NOMO-1 treated with dmso at 0.1 percent for 144 hours (cell line): ENCODE data around the gene ASCC1.

Experiments
- DNase-seq: peaks from one replicate; lab custom pipeline; 2025; ENCODE audit not compliant: unreplicated experiment; lab: John Stamatoyannopoulos, UW

Gene ASCC1

DNA sequence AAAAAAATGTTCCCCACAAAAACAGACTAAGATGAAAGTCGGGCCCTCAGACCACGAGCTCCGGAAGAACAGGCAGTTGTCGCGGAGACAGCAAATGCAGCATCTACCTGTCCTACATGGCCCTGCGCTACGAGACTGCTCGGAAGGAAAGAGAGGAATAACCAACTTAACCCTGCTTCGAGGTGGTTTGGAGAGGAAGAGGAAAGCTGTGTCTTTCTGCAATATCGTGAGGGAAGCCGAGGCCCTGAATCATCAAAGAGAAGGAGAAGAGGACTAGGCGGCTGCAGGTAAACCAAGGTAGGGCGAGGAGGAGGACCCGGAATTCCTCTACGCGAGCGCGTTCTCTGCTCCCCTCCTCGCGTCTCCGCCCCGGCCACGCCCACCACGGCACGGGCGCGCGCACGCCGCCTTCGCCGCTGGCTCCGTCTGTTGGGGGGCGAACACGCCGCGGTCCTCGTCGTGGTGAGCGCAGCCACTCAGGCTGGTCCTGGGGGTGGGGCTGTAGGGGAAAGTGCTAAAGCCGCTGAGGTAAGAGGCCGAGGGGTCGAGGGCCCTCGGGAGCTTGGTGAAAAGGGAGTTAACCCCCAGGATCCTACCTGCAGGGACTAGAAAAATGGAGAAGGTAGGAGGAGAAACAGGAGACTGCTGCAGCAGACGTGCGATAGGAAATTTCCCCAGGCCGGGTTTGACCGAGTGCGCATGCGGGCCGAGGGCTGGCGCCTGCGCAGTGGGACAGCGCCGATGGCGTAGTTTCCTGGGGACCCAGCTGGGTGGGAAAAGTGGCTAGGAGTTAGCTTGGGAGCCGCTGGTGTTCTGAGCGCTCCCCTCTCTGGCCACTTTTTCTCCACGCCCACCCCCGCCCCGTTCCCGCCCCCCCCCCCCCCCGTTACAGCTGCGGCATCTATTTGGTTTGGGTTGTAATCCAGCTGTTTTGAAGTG, at the start of gene ASCC1, which contains the start of gene ANAPC16:
TSS of gene ASCC1 (minus strand) at position 666 of the 939 bp plus-strand sequence. CDS start 2,978 bp downstream, outside the sequence.
TSS of gene ANAPC16 (plus strand) at position 402 of the 939 bp plus-strand sequence. CDS start 7,903 bp downstream, outside the sequence.
- DNase-seq = peak; percentile 85

GRCh38 chr10:72265508-72265907, 49.4 kb upstream of the ASCC1 start:
- no peak for DNase-seq

GRCh38 chr10:72264536-72264935, 48.5 kb upstream of the ASCC1 start:
- no peak for DNase-seq

- DNase-seq = no peak
Observed at GRCh38 chr10:72263613-72264241, 47.7 kb upstream of the ASCC1 start.

DNA sequence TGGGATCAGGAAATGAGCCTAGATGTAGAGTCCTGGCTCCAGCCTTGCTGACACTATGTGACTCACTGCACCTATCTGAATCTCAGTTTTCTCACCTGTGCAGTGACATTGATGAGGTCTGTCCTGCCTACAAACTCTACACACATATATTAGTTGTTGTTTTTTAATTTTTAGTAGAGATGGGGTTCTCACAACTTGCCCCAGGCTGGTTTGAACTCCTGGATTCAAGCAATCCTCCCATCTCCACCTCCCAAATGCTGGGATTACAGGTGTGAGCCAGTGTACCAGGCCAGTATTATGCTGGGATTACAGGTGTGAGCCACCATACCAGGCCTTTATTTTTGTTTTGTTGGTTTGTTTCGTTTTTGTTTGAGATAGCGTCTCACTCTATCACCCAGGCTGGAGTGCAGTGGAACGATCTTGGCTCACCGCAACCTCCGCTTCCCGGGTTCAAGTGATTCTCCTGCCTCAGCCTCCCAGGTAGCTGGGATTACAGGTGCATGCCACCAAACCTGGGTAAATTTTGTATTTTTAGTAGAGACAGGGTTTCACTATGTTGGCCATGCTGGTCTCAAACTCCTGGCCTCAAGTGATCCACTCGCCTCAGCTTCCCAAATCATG, 45.8 kb upstream of the ASCC1 start:
- DNase-seq = no peak

- no peak for DNase-seq
Observed at GRCh38 chr10:72260976-72261783, 45.1 kb upstream of the ASCC1 start.

GRCh38 chr10:72260239-72260975, 44.3 kb upstream of the ASCC1 start:
- peak; percentile 38 for DNase-seq

DNA sequence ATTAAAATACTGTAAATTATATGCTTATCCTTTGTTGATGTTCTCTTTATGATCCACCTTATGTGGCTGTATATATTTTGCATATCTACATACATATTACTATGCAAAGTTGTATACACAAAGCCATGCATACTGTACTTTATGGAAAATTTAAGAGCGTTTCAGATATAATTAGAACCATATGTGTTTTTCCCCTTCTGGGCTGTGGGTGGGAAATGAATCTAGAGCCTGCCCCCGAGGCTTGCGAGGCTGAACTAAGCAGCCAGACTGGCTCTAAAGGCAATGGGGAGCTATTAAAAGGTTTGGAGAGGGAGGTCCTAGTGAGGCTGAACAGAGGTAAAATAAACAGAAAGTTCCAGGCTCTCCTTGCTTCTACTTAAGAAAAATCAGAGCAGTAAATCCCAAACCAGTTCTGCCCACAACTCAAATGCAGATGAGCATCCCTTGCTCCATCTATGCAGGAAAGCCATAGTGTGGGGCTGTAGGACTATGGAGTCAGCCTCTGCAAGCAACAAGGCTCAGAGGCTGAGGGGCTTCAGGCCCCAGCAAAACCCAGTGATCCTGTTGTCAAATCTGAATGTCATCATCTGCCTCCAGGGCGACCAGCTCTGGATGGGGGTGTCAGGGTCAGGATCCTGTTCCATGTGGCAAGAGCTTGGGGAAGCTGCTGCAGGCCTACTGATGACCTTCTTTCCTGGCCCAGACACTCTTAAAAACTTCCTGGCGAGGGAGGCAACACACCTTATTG, 43.6 kb upstream of the ASCC1 start:
- DNase-seq = no peak

- no peak for DNase-seq
Observed at GRCh38 chr10:72258617-72259016, 42.5 kb upstream of the ASCC1 start.

GRCh38 chr10:72257051-72257892, 41.2 kb upstream of the ASCC1 start:
- peak; percentile 45 for DNase-seq

DNA sequence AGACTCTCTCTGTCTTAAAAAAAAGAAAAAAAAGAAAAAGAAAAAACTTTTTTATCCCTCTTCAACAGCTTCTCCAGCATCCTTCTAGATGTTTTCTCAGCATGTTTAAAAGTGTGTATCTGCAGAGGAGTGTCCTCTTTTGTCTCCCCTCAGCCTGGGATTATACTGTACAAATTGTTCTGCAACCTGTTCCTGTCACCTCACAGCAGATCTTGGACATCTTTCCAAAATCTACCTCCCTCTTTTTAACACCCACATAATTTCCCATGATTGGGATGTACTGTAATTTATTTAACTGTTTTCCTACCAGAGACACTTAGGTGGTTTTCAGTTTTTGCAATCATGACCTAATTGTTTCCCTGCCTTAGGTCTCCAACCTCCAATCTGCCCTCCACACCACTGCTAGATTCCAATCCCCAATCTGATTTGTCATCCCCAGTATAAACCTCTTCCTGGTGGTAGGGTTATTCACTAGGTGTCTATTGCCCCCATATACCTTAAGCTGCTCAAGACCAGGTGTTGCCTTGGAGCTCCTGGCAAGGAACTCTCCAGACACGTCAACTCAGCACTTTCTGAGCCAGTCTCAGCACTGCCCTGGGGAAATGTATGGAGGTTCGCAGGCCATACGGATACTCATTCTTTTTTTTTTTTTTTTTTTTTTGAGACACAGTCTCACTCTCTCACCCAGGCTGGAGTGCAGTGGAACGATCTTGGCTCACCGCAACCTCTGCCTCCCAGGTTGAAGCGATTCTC, 40.1 kb upstream of the ASCC1 start:
- no peak for DNase-seq

- peak; percentile 73 for DNase-seq
Observed at GRCh38 chr10:72254813-72255568, 38.9 kb upstream of the ASCC1 start.

- DNase-seq = no peak
Observed at GRCh38 chr10:72253578-72253977, 37.5 kb upstream of the ASCC1 start.

GRCh38 chr10:72252972-72253371, 36.9 kb upstream of the ASCC1 start:
- DNase-seq = no peak

DNA sequence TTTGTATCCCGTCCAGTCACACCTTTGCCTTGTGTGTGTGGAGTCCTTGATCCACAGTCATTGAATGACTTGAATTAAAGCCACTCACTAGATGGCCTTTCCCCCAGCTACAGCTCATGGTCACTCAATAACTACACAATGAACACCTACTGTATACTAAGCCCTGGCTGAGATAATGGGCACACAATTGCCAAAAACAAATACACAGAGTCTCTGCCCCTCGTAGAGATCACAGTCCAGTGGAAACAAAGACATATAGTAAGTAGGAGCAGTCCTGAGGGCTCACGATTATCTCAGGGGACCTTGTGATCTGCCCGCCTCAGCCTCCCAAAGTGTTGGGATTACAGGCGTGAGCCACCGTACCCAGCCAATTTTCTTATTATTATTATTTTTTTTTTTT, 35.6 kb upstream of the ASCC1 start:
- no peak for DNase-seq

DNA sequence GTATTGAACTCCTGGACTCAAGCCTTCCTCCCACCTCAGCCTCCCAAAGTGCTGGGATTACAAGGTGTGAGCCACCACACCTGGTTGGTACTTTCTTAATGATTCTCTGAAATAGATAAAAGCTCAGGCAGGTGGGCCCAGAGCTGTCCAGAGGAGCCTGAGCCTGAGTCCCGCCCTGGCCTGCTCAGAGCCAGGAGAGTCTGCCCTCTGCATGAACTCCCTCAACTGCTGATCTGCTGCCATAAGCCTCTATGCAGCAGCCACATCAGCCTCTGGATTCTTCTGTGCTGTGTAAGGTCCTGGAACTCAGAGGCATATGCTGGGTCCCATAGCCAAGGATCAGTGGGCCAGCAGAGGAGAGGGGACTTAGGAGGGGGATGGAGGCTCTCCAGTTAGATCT, 34.6 kb upstream of the ASCC1 start:
- no peak for DNase-seq
